GM12878 (cell line): Measurements from ENCODE around the gene CBARP. TPM values are rescaled to one million over a fixed set of nuclear protein-coding genes. Genes with fewer than 3 reads are reported as not detected.

Experiments
- ATF7 ChIP-seq: fragments of 450-650 bp; IDR thresholded peaks from 2 replicates; pipeline ENCODE4 v1.6.1; 2016; ENCODE audit warnings: low read depth, mild to moderate bottlenecking
- BACH1 ChIP-seq: fragments of 450-650 bp; IDR thresholded peaks from 2 replicates; pipeline ENCODE4 v1.6.1; 2017; ENCODE audit warnings: mild to moderate bottlenecking, borderline replicate concordance
- BCL3 ChIP-seq: IDR thresholded peaks from 2 replicates; pipeline ENCODE4 v1.6.1; 2011; ENCODE audit warnings: borderline replicate concordance, low read depth, mild to moderate bottlenecking, moderate library complexity, low read length; ENCODE audit not compliant: insufficient read depth, poor library complexity, severe bottlenecking
- BHLHE40 ChIP-seq, 2 experiments: fragments of 450-650 bp in 1 of 2; IDR thresholded peaks; 2 replicates each; pipeline ENCODE4 v1.6.1; 2011 to 2017; ENCODE audit warnings: low read depth in 2 of 2, borderline replicate concordance in 1 of 2, improper control_type of control experiment in 1 of 2, low read length in 1 of 2, mild to moderate bottlenecking in 1 of 2
- CBFB ChIP-seq: IDR thresholded peaks from 2 replicates; pipeline ENCODE4 v1.6.1; 2016; ENCODE audit warnings: antibody characterized with exemption, low read depth
- CREM ChIP-seq: IDR thresholded peaks from 2 replicates; pipeline ENCODE4 v1.6.1; 2014; ENCODE audit warnings: antibody characterized with exemption, low read depth
- DPF2 ChIP-seq: fragments of 450-650 bp; IDR thresholded peaks from 2 replicates; pipeline ENCODE4 v1.6.1; 2017; ENCODE audit warnings: mild to moderate bottlenecking
- ETV6 ChIP-seq, 2 experiments: fragments of 450-650 bp in 1 of 2; IDR thresholded peaks in 1 of 2; conservative IDR thresholded peaks in 1 of 2; 2 replicates each; pipeline ENCODE4 v1.6.1; 2014; ENCODE audit warnings: antibody characterized with exemption in 1 of 2, borderline replicate concordance in 1 of 2, low read depth in 1 of 2, mild to moderate bottlenecking in 1 of 2, moderate library complexity in 1 of 2
- GABPA ChIP-seq: IDR thresholded peaks from 2 replicates; pipeline ENCODE4 v1.6.1; 2014; ENCODE audit warnings: antibody characterized with exemption, low read depth, mild to moderate bottlenecking, inconsistent platforms
- IKZF1 ChIP-seq: fragments of 450-650 bp; conservative IDR thresholded peaks from 2 replicates; pipeline ENCODE4 v1.6.1; 2017; ENCODE audit warnings: antibody characterized with exemption, mild to moderate bottlenecking
- LARP7 ChIP-seq: fragments of 450-650 bp; IDR thresholded peaks from 2 replicates; pipeline ENCODE4 v1.6.1; 2017; ENCODE audit warnings: mild to moderate bottlenecking
- MEF2A ChIP-seq: IDR thresholded peaks from 2 replicates; pipeline ENCODE4 v1.6.1; 2011; ENCODE audit warnings: low read depth, mild to moderate bottlenecking, low read length, moderate library complexity; ENCODE audit not compliant: insufficient read depth
- MEF2B ChIP-seq: fragments of 450-650 bp; IDR thresholded peaks from 2 replicates; pipeline ENCODE4 v1.6.1; 2018; ENCODE audit warnings: mild to moderate bottlenecking, moderate library complexity; ENCODE audit not compliant: partially characterized antibody, poor library complexity, severe bottlenecking
- MYB ChIP-seq: fragments of 150-350 bp; IDR thresholded peaks from 2 replicates; pipeline ENCODE4 v1.6.1; 2014; ENCODE audit warnings: mild to moderate bottlenecking, low read depth, low read length, borderline replicate concordance
- NR2F1 ChIP-seq: fragments of 450-650 bp; conservative IDR thresholded peaks from 2 replicates; pipeline ENCODE4 v1.6.1; 2017; ENCODE audit warnings: mild to moderate bottlenecking
- NRF1 ChIP-seq: conservative IDR thresholded peaks from 2 replicates; pipeline ENCODE4 v1.6.1; 2011; ENCODE audit warnings: mild to moderate bottlenecking, low read depth, low read length, improper control_type of control experiment
- PBX3 ChIP-seq: IDR thresholded peaks from 2 replicates; pipeline ENCODE4 v1.6.1; 2011; ENCODE audit warnings: mild to moderate bottlenecking, low read depth, low read length, moderate library complexity; ENCODE audit not compliant: insufficient replicate concordance
- POLR2A ChIP-seq: IDR thresholded peaks from 2 replicates; pipeline ENCODE4 v1.6.1; 2011; ENCODE audit warnings: low read depth, mild to moderate bottlenecking, low read length
- POLR2AphosphoS2 ChIP-seq: IDR thresholded peaks from 2 replicates; pipeline ENCODE4 v1.6.1; 2011; ENCODE audit warnings: low read depth, mild to moderate bottlenecking, low read length, improper control_type of control experiment, moderate library complexity
- REST ChIP-seq: IDR thresholded peaks from 2 replicates; pipeline ENCODE4 v1.6.1; 2012; ENCODE audit warnings: mild to moderate bottlenecking, low read depth, low read length
- SMC3 ChIP-seq: IDR thresholded peaks from 2 replicates; pipeline ENCODE4 v1.6.1; 2011; ENCODE audit warnings: low read length, improper control_type of control experiment, borderline replicate concordance
- SPI1 ChIP-seq: IDR thresholded peaks from 2 replicates; pipeline ENCODE4 v1.6.1; 2011; ENCODE audit warnings: low read depth, mild to moderate bottlenecking, low read length, moderate library complexity, borderline replicate concordance; ENCODE audit not compliant: insufficient read depth
- TCF7 ChIP-seq: IDR thresholded peaks from 2 replicates; pipeline ENCODE4 v1.6.1; 2014; ENCODE audit warnings: antibody characterized with exemption, borderline replicate concordance
- YBX1 ChIP-seq: fragments of 450-650 bp; IDR thresholded peaks from 2 replicates; pipeline ENCODE4 v1.6.1; 2016; ENCODE audit warnings: antibody characterized with exemption
- ZNF274 ChIP-seq: IDR thresholded peaks from one replicate; pipeline ENCODE4 v1.8.0; 2011; ENCODE audit not compliant: insufficient read length, insufficient read depth
- polyA plus RNA-seq, 11 experiments: library from polyadenylated mRNA; depleted of rRNA in 4 of 11; unstranded in 6 of 11; stranded (reverse) in 5 of 11; fragments of >200 nt; fragmentation: Nextera tagmentation in 4 of 11; fragmentation: Illumina TruSeq in 1 of 11; extraction: Ambion mirVana in 4 of 11; extraction: Trizol in 1 of 11; gene quantifications; 1 replicate in 1 of 11; 2 replicates in 10 of 11; pipeline versions ENCODE4 v1.2.1 to v1.2.3, GENCODE V29; 2011 to 2016; ENCODE audit warnings: inconsistent platforms in 2 of 11, missing spikeins in 2 of 11, low read depth in 1 of 11
- total RNA-seq, 4 experiments: library from RNA; depleted of rRNA in 3 of 4; stranded (reverse); fragments of >200 nt in 3 of 4; fragmentation: Illumina TruSeq in 1 of 4; extraction: Trizol in 1 of 4; gene quantifications; 2 replicates each; pipeline versions ENCODE4 v1.2.1 to v1.2.3, GENCODE V29; 2013 to 2021

The CBARP gene
- total and polyA plus RNA-seq, 10 of the 15 experiments (the other 5 are each of a cell fraction or from before 2014, with no cell fraction given) = 0.04 to 0.59 (median 0.18) TPM; not detected in 3

- TF ChIP-seq NR2F1 (0 out of 2 replicates have a peak, but pooled peaks have one; percentile 50), CBFB (no peak), MEF2B (peak; percentile 44), POLR2A (peak; percentile 60), DPF2 (no peak), REST (no peak), BACH1 (peak; percentile 61; the same call in 1 of the 2 replicates), TCF7 (no peak), NRF1 (no peak), GABPA (no peak), POLR2AphosphoS2 (0 out of 2 replicates have a peak, but pooled peaks have one; percentile 25), ZNF274 (no peak), CREM (no peak), ETV6 (conservative IDR thresholded peaks at IDR 0.05 in 1 of 2, IDR thresholded peaks at IDR 0.05 in 1 of 2; ENCODE audit: borderline replicate concordance in 1 of 2, low read depth in 1 of 2) (no peak), YBX1 (no peak), SMC3 (no peak), BCL3 (no peak), ATF7 (no peak), LARP7 (0 out of 2 replicates have a peak, but pooled peaks have one; percentile 15), BHLHE40 (IDR thresholded peaks at IDR 0.05; ENCODE audit: borderline replicate concordance in 1 of 2, low read depth in 2 of 2, low read length in 1 of 2) (0 out of 4 replicates have a peak, but pooled peaks of 1 of the 2 experiments have one; percentile 7), MEF2A (no peak), IKZF1 (peak; percentile 59), MYB (no peak), PBX3 (no peak), SPI1 (no peak)
These were observed 13.8 kb upstream of the CBARP start (continued) for GRCh38 chr19:1251330-1252220.
